ENCODE measurements around the gene CDH4.

GRCh38 chr20:61396262-61396848 is 144.3 kb downstream of the CDH4 start:
- TF ChIP-seq CTCF (IDR thresholded peaks at IDR 0.05; ENCODE audit: borderline replicate concordance, extremely low read depth, low read length, poor library complexity, severe bottlenecking) (no peak), EZH2 (IDR thresholded peaks at IDR 0.05; ENCODE audit: borderline replicate concordance, low read depth, low read length, severe bottlenecking) (no peak)
